H1 (cell line): Measurements from ENCODE around the gene CARD16. TPM values are rescaled to one million over a fixed set of nuclear protein-coding genes. Genes with fewer than 3 reads are reported as not detected.

Source experiments
- CTCF ChIA-PET: fragments of 300-600 bp; sonication (Branson Sonifier 250); formaldehyde crosslinking; loops from one replicate; lab custom pipeline; 2021; ENCODE audit not compliant: partially characterized antibody; lab: Charles Lee
- POLR2A ChIA-PET: fragments of 300-600 bp; sonication (Branson Sonifier 250); formaldehyde crosslinking; loops from one replicate; lab custom pipeline; 2021; ENCODE audit warnings: inconsistent platforms; ENCODE audit not compliant: partially characterized antibody; lab: Charles Lee
- DNase-seq, 2 experiments: peaks; one replicate each; pipeline versions ENCODE4 v3.0.0 to v3.0.0-alpha.2; 2010 to 2022; ENCODE audit warnings: low spot score in 2 of 2, low read depth in 1 of 2, mixed read lengths in 1 of 2
- FAIRE-seq: peaks from 2 replicates; lab custom pipeline; 2011; peaks lifted over from hg19 to GRCh38; lab: Jason Lieb, UNC
- H2AFZ ChIP-seq: 2 replicates; pipeline ENCODE4 v1.8.1; 2012; ENCODE audit warnings: low read length, inconsistent platforms
- H2AK5ac ChIP-seq: 2 replicates; pipeline ENCODE4 v1.6.1; 2013; ENCODE audit warnings: low read depth, low read length
- H2BK120ac ChIP-seq: replicated peaks from 2 replicates; pipeline ENCODE3; 2013; ENCODE audit warnings: low read depth, low read length, inconsistent platforms
- H2BK12ac ChIP-seq: 2 replicates; pipeline ENCODE4 v1.6.1; 2013; ENCODE audit warnings: low read depth, low read length
- H2BK15ac ChIP-seq: 2 replicates; pipeline ENCODE4 v1.6.1; 2013; ENCODE audit warnings: low read length
- H2BK20ac ChIP-seq: 2 replicates; pipeline ENCODE4 v1.6.1; 2013; ENCODE audit warnings: low read length
- H2BK5ac ChIP-seq: 2 replicates; pipeline ENCODE4 v1.6.1; 2013; ENCODE audit warnings: low read depth, low read length
- H3K14ac ChIP-seq: 2 replicates; pipeline ENCODE4 v1.6.1; 2013; ENCODE audit warnings: inconsistent platforms; ENCODE audit not compliant: insufficient read length
- H3K18ac ChIP-seq: 2 replicates; pipeline ENCODE4 v1.6.1; 2013; ENCODE audit warnings: low read length; ENCODE audit errors: extremely low read depth
- H3K23ac ChIP-seq: 2 replicates; pipeline ENCODE4 v1.6.1; 2013; ENCODE audit warnings: inconsistent platforms; ENCODE audit not compliant: insufficient read length
- H3K23me2 ChIP-seq: 2 replicates; pipeline ENCODE4 v1.6.1; 2013; ENCODE audit warnings: low read depth, low read length
- H3K27ac ChIP-seq: 2 replicates; pipeline ENCODE4 v1.6.1; 2011; ENCODE audit warnings: low read depth, low read length, inconsistent platforms
- H3K27me3 ChIP-seq, 4 experiments: replicated peaks in 1 of 4; 1 replicate in 1 of 4; 2 replicates in 3 of 4; pipeline versions ENCODE4 v1.6.1 to v1.8.1; 2011 to 2013; ENCODE audit warnings: low read length in 3 of 4, mild to moderate bottlenecking in 3 of 4, inconsistent platforms in 2 of 4, mixed read lengths in 2 of 4, moderate library complexity in 1 of 4; ENCODE audit not compliant: control insufficient read depth in 3 of 4, insufficient read depth in 3 of 4; ENCODE audit errors: extremely low read depth in 1 of 4
- H3K36me3 ChIP-seq, 4 experiments: 2 replicates each; pipeline versions ENCODE4 v1.6.1 to v1.8.1; 2011 to 2013; ENCODE audit warnings: mild to moderate bottlenecking in 4 of 4, low read length in 3 of 4, moderate library complexity in 2 of 4, control low read depth in 1 of 4, inconsistent platforms in 1 of 4; ENCODE audit not compliant: insufficient read depth in 4 of 4, control insufficient read depth in 2 of 4
- H3K4ac ChIP-seq: replicated peaks from 2 replicates; pipeline ENCODE3; 2013; ENCODE audit warnings: low read length, low read depth, mixed read lengths, inconsistent platforms; ENCODE audit not compliant: insufficient read length
- H3K4me1 ChIP-seq, 4 experiments: replicated peaks in 1 of 4; 1 replicate in 1 of 4; 2 replicates in 3 of 4; pipeline versions ENCODE4 v1.6.1 to v1.8.1; 2011 to 2013; ENCODE audit warnings: low read length in 3 of 4, inconsistent platforms in 2 of 4, mixed read lengths in 1 of 4; ENCODE audit not compliant: insufficient read depth in 4 of 4, control insufficient read depth in 3 of 4
- H3K4me2 ChIP-seq, 2 experiments: 2 replicates each; pipeline versions ENCODE4 v1.6.1 to v1.8.1; 2011 to 2013; ENCODE audit warnings: low read depth in 2 of 2, low read length in 2 of 2, control low read depth in 1 of 2, inconsistent platforms in 1 of 2, mild to moderate bottlenecking in 1 of 2; ENCODE audit not compliant: insufficient read depth in 1 of 2
- H3K4me3 ChIP-seq, 4 experiments: fragments of 200-600, 300-600 bp in 1 of 4; sonication (generic), shearing (Covaris generic), sonication (Bioruptor Twin) in 1 of 4; 2 replicates each; pipeline versions ENCODE4 v1.5.1 to v1.8.1; 2011 to 2016; ENCODE audit warnings: low read length in 4 of 4, low read depth in 3 of 4, control low read depth in 2 of 4, inconsistent platforms in 2 of 4, mild to moderate bottlenecking in 2 of 4, mixed read lengths in 1 of 4, moderate library complexity in 1 of 4; ENCODE audit not compliant: insufficient read depth in 2 of 4; ENCODE audit errors: extremely low read depth in 1 of 4
- H3K56ac ChIP-seq: replicated peaks from 2 replicates; pipeline ENCODE3; 2013; ENCODE audit warnings: low read depth, mild to moderate bottlenecking, mixed read lengths, low read length, inconsistent platforms; ENCODE audit not compliant: insufficient read length
- H3K79me1 ChIP-seq: 2 replicates; pipeline ENCODE4 v1.6.1; 2013; ENCODE audit warnings: low read depth, low read length, control low read depth
- H3K79me2 ChIP-seq, 2 experiments: 2 replicates each; pipeline versions ENCODE4 v1.6.1 to v1.8.1; 2012 to 2013; ENCODE audit warnings: low read length in 2 of 2, mild to moderate bottlenecking in 2 of 2, inconsistent platforms in 1 of 2; ENCODE audit not compliant: insufficient read depth in 2 of 2, control insufficient read depth in 1 of 2
- H3K9ac ChIP-seq, 4 experiments: replicated peaks in 1 of 4; 1 replicate in 1 of 4; 2 replicates in 3 of 4; pipeline versions ENCODE4 v1.6.1 to v1.8.1; 2011 to 2013; ENCODE audit warnings: low read depth in 3 of 4, low read length in 3 of 4, control low read depth in 2 of 4, mild to moderate bottlenecking in 2 of 4, moderate library complexity in 2 of 4, inconsistent platforms in 1 of 4; ENCODE audit errors: extremely low read depth in 1 of 4
- H3K9me3 ChIP-seq, 2 experiments: 2 replicates each; pipeline versions ENCODE4 v1.6.1 to v1.8.1; 2012 to 2013; ENCODE audit warnings: mild to moderate bottlenecking in 2 of 2, moderate library complexity in 2 of 2, control low read depth in 1 of 2, inconsistent platforms in 1 of 2, low read depth in 1 of 2, low read length in 1 of 2, mixed read lengths in 1 of 2; ENCODE audit not compliant: insufficient read depth in 2 of 2
- H4K20me1 ChIP-seq, 2 experiments: replicated peaks in 1 of 2; 2 replicates each; pipeline versions ENCODE3 to v1.8.1; 2011 to 2013; ENCODE audit warnings: inconsistent platforms in 2 of 2, low read length in 2 of 2, mild to moderate bottlenecking in 1 of 2; ENCODE audit not compliant: insufficient read depth in 2 of 2, control insufficient read depth in 1 of 2
- H4K5ac ChIP-seq: 2 replicates; pipeline ENCODE4 v1.6.1; 2013; ENCODE audit warnings: low read length, low read depth, mixed read lengths, inconsistent platforms; ENCODE audit not compliant: insufficient read length
- H4K8ac ChIP-seq: 2 replicates; pipeline ENCODE4 v1.8.0; 2013; ENCODE audit warnings: mild to moderate bottlenecking, moderate library complexity, low read length, inconsistent platforms; ENCODE audit not compliant: insufficient read depth; ENCODE audit errors: extremely low read depth
- H4K91ac ChIP-seq: replicated peaks from 2 replicates; pipeline ENCODE3; 2013; ENCODE audit warnings: low read length, mixed read lengths, inconsistent platforms; ENCODE audit not compliant: insufficient read length
- BRCA1 ChIP-seq: IDR thresholded peaks from 2 replicates; pipeline ENCODE4 v1.6.1; 2012; ENCODE audit warnings: low read depth, low read length, improper control_type of control experiment
- CHD2 ChIP-seq: IDR thresholded peaks from 2 replicates; pipeline ENCODE4 v1.6.1; 2012; ENCODE audit warnings: low read length, improper control_type of control experiment
- CTBP2 ChIP-seq: IDR thresholded peaks from 2 replicates; pipeline ENCODE4 v1.7.0; 2011; ENCODE audit warnings: borderline replicate concordance, mild to moderate bottlenecking, moderate library complexity, mixed read lengths, low read length; ENCODE audit not compliant: insufficient read depth, insufficient read length
- GABPA ChIP-seq: IDR thresholded peaks from 2 replicates; pipeline ENCODE4 v1.6.1; 2011; ENCODE audit warnings: mild to moderate bottlenecking, low read length, moderate library complexity, borderline replicate concordance; ENCODE audit not compliant: insufficient read depth
- HDAC2 ChIP-seq, 2 experiments: fragments of 300-600 bp in 1 of 2; sonication (generic) in 1 of 2; IDR thresholded peaks; 2 replicates each; pipeline ENCODE4 v1.6.1; 2011 to 2012; ENCODE audit warnings: low read depth in 2 of 2, low read length in 2 of 2, mild to moderate bottlenecking in 2 of 2, moderate library complexity in 2 of 2, borderline replicate concordance in 1 of 2, inconsistent platforms in 1 of 2
- POLR2A ChIP-seq, 2 experiments: IDR thresholded peaks; 1 replicate in 1 of 2; 2 replicates in 1 of 2; pipeline ENCODE4 v1.6.1; 2011; ENCODE audit warnings: low read depth in 2 of 2, low read length in 2 of 2, mild to moderate bottlenecking in 2 of 2; ENCODE audit errors: control extremely low read depth in 1 of 2
- RAD21 ChIP-seq, 2 experiments: IDR thresholded peaks in 1 of 2; conservative IDR thresholded peaks in 1 of 2; 2 replicates each; pipeline ENCODE4 v1.6.1; 2011; ENCODE audit warnings: low read depth in 2 of 2, low read length in 2 of 2, improper control_type of control experiment in 1 of 2, inconsistent platforms in 1 of 2, mild to moderate bottlenecking in 1 of 2, moderate library complexity in 1 of 2
- SIX5 ChIP-seq: IDR thresholded peaks from 2 replicates; pipeline ENCODE4 v1.6.1; 2011; ENCODE audit warnings: mild to moderate bottlenecking, low read depth, low read length
- SP1 ChIP-seq: IDR thresholded peaks from 2 replicates; pipeline ENCODE4 v1.6.1; 2011; ENCODE audit warnings: low read depth, low read length
- SP2 ChIP-seq: IDR thresholded peaks from 2 replicates; pipeline ENCODE4 v1.6.1; 2012; ENCODE audit warnings: mild to moderate bottlenecking, low read length, inconsistent platforms
- SRF ChIP-seq: IDR thresholded peaks from 2 replicates; pipeline ENCODE4 v1.6.1; 2011; ENCODE audit warnings: mild to moderate bottlenecking, low read depth, low read length, moderate library complexity
- TAF1 ChIP-seq: IDR thresholded peaks from 2 replicates; pipeline ENCODE4 v1.6.1; 2011; ENCODE audit warnings: mild to moderate bottlenecking, low read depth, low read length
- TCF12 ChIP-seq: IDR thresholded peaks from 2 replicates; pipeline ENCODE4 v1.6.1; 2011; ENCODE audit warnings: low read depth, mild to moderate bottlenecking, low read length
- YY1 ChIP-seq: IDR thresholded peaks from 2 replicates; pipeline ENCODE4 v1.6.1; 2011; ENCODE audit warnings: low read depth, mild to moderate bottlenecking, low read length
- WGBS, 2 experiments: shearing (Covaris generic) in 1 of 2; methylation state at CpG; one replicate each; pipeline versions ENCODE4 v1.1.6 to v1.1.7; 2013 to 2015; ENCODE audit warnings: low lambda C conversion rate in 2 of 2, mixed read lengths in 2 of 2, inconsistent platforms in 1 of 2, low coverage in 1 of 2, missing lambda C conversion rate in 1 of 2; ENCODE audit not compliant: insufficient replicate concordance in 2 of 2, insufficient coverage in 1 of 2, insufficient read length in 1 of 2; ENCODE audit errors: extremely low coverage in 1 of 2, missing lambda C conversion rate in 1 of 2; 5-methylcytosine and 5-hydroxymethylcytosine counted together
- polyA plus RNA-seq, 7 experiments: library from polyadenylated mRNA; depleted of rRNA in 3 of 7; stranded (reverse) in 5 of 7; unstranded in 2 of 7; fragments of >200 nt in 5 of 7; fragments of 200-250 nt in 2 of 7; gene quantifications; 1 replicate in 5 of 7; 2 replicates in 1 of 7; 4 replicates in 1 of 7; pipeline versions ENCODE4 v1.2.1 to v1.2.3, GENCODE V29; 2011 to 2013; ENCODE audit warnings: missing spikeins in 2 of 7, mixed read lengths in 2 of 7
- total RNA-seq: library from RNA; stranded (reverse); fragmentation: NEBNext Ultra II Directional; extraction: Animal tissue kit (Norgen Biotek cat#: 25700); gene quantifications from 2 replicates; pipeline ENCODE4 v1.2.1, GENCODE V29; 2021
- TF ChIP-seq, protein P1 (sequence below): IDR thresholded peaks from 2 replicates; pipeline ENCODE4 v1.6.1; 2011; ENCODE audit warnings: low read depth, mild to moderate bottlenecking, low read length; ENCODE audit not compliant: insufficient read depth

CARD16 gene
- total and polyA plus RNA-seq, 2 of the 8 experiments (the other 6 are each of a cell fraction or from before 2014, with no cell fraction given), result not detected

DNA sequence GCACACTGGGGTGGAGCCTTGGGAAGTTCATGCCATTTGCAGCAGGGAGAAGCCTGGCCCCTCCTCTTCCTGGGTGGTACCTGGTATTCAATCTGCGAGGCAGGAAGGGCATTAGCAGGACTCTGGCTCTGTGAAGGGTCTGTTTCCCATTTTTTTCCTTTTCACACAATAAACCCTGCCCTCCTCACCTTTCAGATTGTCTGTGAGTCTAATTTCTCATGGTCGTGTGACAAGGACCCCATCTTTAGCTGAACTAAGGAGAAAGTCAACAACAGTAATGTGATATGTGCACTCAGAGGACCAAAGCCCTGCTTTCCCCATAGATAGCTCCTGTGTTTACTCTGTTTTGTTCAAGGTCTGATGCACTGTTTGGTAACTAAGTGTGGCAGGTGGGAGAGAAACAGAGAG lies 50.1 kb downstream of the CARD16 start:
- H3K9me3 ChIP-seq, result no peaks in the 10 kb centered on the region
- FAIRE-seq (no peak), DNase-seq (no peak)
- WGBS, 2 experiments, result 96% methylated on average over 2 of the region's 2 CpGs; no CpG with 5 or more reads in 1 of the 2 experiments
- H2AK5ac ChIP-seq, result no peak overlapping the region
- H2BK15ac ChIP-seq, result no peak overlapping the region
- H3K4me3 ChIP-seq, result no peak overlapping the region
- H3K27me3 ChIP-seq, result no peaks in the 10 kb centered on the region
- H3K56ac ChIP-seq, result no peak overlapping the region
- H3K4ac ChIP-seq, result no peak overlapping the region
- no peak overlapping the region for H2BK5ac ChIP-seq
- H2BK12ac ChIP-seq, result no peak overlapping the region
- H2BK20ac ChIP-seq, result no peak overlapping the region
- H3K9ac ChIP-seq, result no peak overlapping the region
- H3K4me1 ChIP-seq, result no peaks in the 10 kb centered on the region
- no peak overlapping the region for H3K18ac ChIP-seq
- no peak overlapping the region for H4K5ac ChIP-seq
- 0 out of 2 replicates have a peak overlapping the region, but pooled peaks have one; percentile 53 for H2AFZ ChIP-seq
- H3K4me2 ChIP-seq, result no peak overlapping the region
- no peaks in the 10 kb centered on the region for H3K79me2 ChIP-seq
- H2BK120ac ChIP-seq, result no peak overlapping the region
- no peak overlapping the region for H4K8ac ChIP-seq
- no peaks in the 10 kb centered on the region for H3K36me3 ChIP-seq
- H4K20me1 ChIP-seq, result no peaks in the 10 kb centered on the region
- H3K79me1 ChIP-seq, result no peaks in the 10 kb centered on the region
- H3K23me2 ChIP-seq, result 0 out of 2 replicates have a peak, but pooled peaks cover 2% of the 10 kb centered on the region
- CTCF ChIA-PET, result interaction anchor here (0.8 to 1.1 kb wide), 2 partner anchors 13 to 48 kb away, joined by 3 read pairs; no protein-coding TSS in a partner anchor
- POLR2A ChIA-PET, result no interaction called here
- H4K91ac ChIP-seq, result no peak overlapping the region
- no peak overlapping the region for H3K23ac ChIP-seq
- H3K27ac ChIP-seq, result no peak overlapping the region
- no peak overlapping the region for H3K14ac ChIP-seq
- TF ChIP-seq GABPA (no peak), SRF (no peak), SP2 (no peak), TAF1 (no peak), CTBP2 (no peak), HDAC2 (IDR thresholded peaks at IDR 0.05; ENCODE audit: borderline replicate concordance in 1 of 2, low read depth in 2 of 2, low read length in 2 of 2) (no peak), BRCA1 (no peak), POLR2A (IDR thresholded peaks at IDR 0.05; ENCODE audit: control extremely low read depth in 1 of 2, low read depth in 2 of 2, low read length in 2 of 2) (no peak), YY1 (no peak), SP1 (no peak), RAD21 (IDR thresholded peaks at IDR 0.05 in 1 of 2, conservative IDR thresholded peaks at IDR 0.05 in 1 of 2; ENCODE audit: low read depth in 2 of 2, low read length in 2 of 2) (no peak), CHD2 (no peak), TCF12 (no peak), SIX5 (no peak)
- TF ChIP-seq, protein P1, sequence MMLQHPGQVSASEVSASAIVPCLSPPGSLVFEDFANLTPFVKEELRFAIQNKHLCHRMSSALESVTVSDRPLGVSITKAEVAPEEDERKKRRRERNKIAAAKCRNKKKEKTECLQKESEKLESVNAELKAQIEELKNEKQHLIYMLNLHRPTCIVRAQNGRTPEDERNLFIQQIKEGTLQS, result no peak
